Caki2 (cell line): ENCODE measurements around the gene TBC1D9. TPM values are rescaled to one million over a fixed set of nuclear protein-coding genes. Genes with fewer than 3 reads are reported as not detected.
A peak's percentile ranks its signal among the peaks of the same experiment; 100 is the strongest.

ENCODE experiments used
- DNase-seq: peaks from one replicate; pipeline ENCODE4 v3.0.0-alpha.2; 2015; ENCODE audit warnings: low read depth
- in situ Hi-C: cut with HindIII; loops from 2 replicates; pipeline ENCODE4 v1.10.0; 2016; ENCODE audit warnings: low sequenced_read_pairs, low pct_unique_long_range_greater_than_20kb, mixed read lengths
- total RNA-seq: library from RNA; depleted of rRNA; stranded (reverse); fragments of >200 nt; shearing (Covaris generic); gene quantifications from 2 replicates; pipeline ENCODE4 v1.2.3, GENCODE V29; 2014; ENCODE audit warnings: low replicate concordance

TBC1D9 gene
- total RNA-seq, 1 experiment from 2014 or later, result 22.4 TPM

- peak; percentile 29 for DNase-seq
- in situ Hi-C loops, result no loop called here
Observed at GRCh38 chr4:140675599-140676231, 80.5 kb downstream of the TBC1D9 start.

GRCh38 chr4:140673729-140674128 lies 82.5 kb downstream of the TBC1D9 start:
- in situ Hi-C loops, result no loop called here
- no peak for DNase-seq

GRCh38 chr4:140672416-140672815 lies 83.8 kb downstream of the TBC1D9 start:
- no peak for DNase-seq
- in situ Hi-C loops, result no loop called here

- no peak for DNase-seq
- in situ Hi-C loops, result no loop called here
Observed at GRCh38 chr4:140668111-140668510, 88.1 kb downstream of the TBC1D9 start.

- in situ Hi-C loops, result no loop called here
- DNase-seq, result no peak
Observed at GRCh38 chr4:140666889-140667614, 89.1 kb downstream of the TBC1D9 start.

- DNase-seq, result no peak
- in situ Hi-C loops, result no loop called here
Observed at GRCh38 chr4:140662082-140662869, 93.9 kb downstream of the TBC1D9 start.

GRCh38 chr4:140661550-140661949 lies 94.6 kb downstream of the TBC1D9 start:
- DNase-seq, result no peak
- in situ Hi-C loops, result no loop called here

GRCh38 chr4:140659943-140660700 lies 96.1 kb downstream of the TBC1D9 start:
- no peak for DNase-seq
- in situ Hi-C loops, result no loop called here

GRCh38 chr4:140654495-140654814 lies 101.7 kb downstream of the TBC1D9 start:
- in situ Hi-C loops, result no loop called here

GRCh38 chr4:140653718-140654494 lies 102.3 kb downstream of the TBC1D9 start:
- no peak for DNase-seq
- in situ Hi-C loops, result no loop called here

More at GRCh38 chr4:140654495-140654814, 101.7 kb downstream of the TBC1D9 start:
- no peak for DNase-seq

- in situ Hi-C loops, result no loop called here
- DNase-seq, result no peak
Observed at GRCh38 chr4:140652601-140653000, 103.6 kb downstream of the TBC1D9 start.

GRCh38 chr4:140648716-140649308 lies 107.4 kb downstream of the TBC1D9 start:
- in situ Hi-C loops, result no loop called here
- DNase-seq, result no peak

- in situ Hi-C loops, result no loop called here
- no peak for DNase-seq
Observed at GRCh38 chr4:140645614-140646412, 110.4 kb downstream of the TBC1D9 start.

- DNase-seq, result no peak
- in situ Hi-C loops, result no loop called here
Observed at GRCh38 chr4:140645196-140645595, 111.0 kb downstream of the TBC1D9 start.

GRCh38 chr4:140644470-140645185 lies 111.6 kb downstream of the TBC1D9 start:
- DNase-seq, result no peak
- in situ Hi-C loops, result no loop called here

- DNase-seq, result no peak
- in situ Hi-C loops, result no loop called here
Observed at GRCh38 chr4:140643571-140644055, 112.6 kb downstream of the TBC1D9 start.
